ENCODE data around the gene CACNA2D1.

The CACNA2D1 gene

GRCh38 chr7:82126576-82126975 is 317.0 kb downstream of the CACNA2D1 start:
- no peak for TF ChIP-seq REST (IDR thresholded peaks at IDR 0.05; ENCODE audit: low read depth)
- no peak for TF ChIP-seq YY1 (IDR thresholded peaks at IDR 0.05; ENCODE audit: low read depth)
- TF ChIP-seq CEBPB (IDR thresholded peaks at IDR 0.05) = no peak
- no peak for TF ChIP-seq TAF1 (IDR thresholded peaks at IDR 0.05; ENCODE audit: low read depth)
- TF ChIP-seq MAX (IDR thresholded peaks at IDR 0.05) = no peak
- TF ChIP-seq CREB1 (IDR thresholded peaks at IDR 0.05; ENCODE audit: low read depth) = no peak
- TF ChIP-seq EP300 (IDR thresholded peaks at IDR 0.05; ENCODE audit: borderline replicate concordance) = no peak
- no peak for TF ChIP-seq NFIC (IDR thresholded peaks at IDR 0.05)
- no peak for TF ChIP-seq TCF12 (IDR thresholded peaks at IDR 0.05; ENCODE audit: low read depth)
- no peak for TF ChIP-seq FOXM1 (IDR thresholded peaks at IDR 0.05; ENCODE audit: borderline replicate concordance, low read depth)
- TF ChIP-seq USF1 (IDR thresholded peaks at IDR 0.05) = no peak
- no peak for TF ChIP-seq ZBTB7A (IDR thresholded peaks at IDR 0.05; ENCODE audit: low read depth)
- no peak for TF ChIP-seq TEAD4 (IDR thresholded peaks at IDR 0.05)
- no peak for TF ChIP-seq RAD21 (IDR thresholded peaks at IDR 0.05; ENCODE audit: low read depth)

- TF ChIP-seq EP300 (IDR thresholded peaks at IDR 0.05; ENCODE audit: borderline replicate concordance) = no peak
- TF ChIP-seq TAF1 (IDR thresholded peaks at IDR 0.05; ENCODE audit: low read depth) = no peak
- TF ChIP-seq FOXM1 (IDR thresholded peaks at IDR 0.05; ENCODE audit: borderline replicate concordance, low read depth) = no peak
- TF ChIP-seq RAD21 (IDR thresholded peaks at IDR 0.05; ENCODE audit: low read depth) = no peak
These were observed 319.1 kb downstream of the CACNA2D1 start for GRCh38 chr7:82124445-82124844.

GRCh38 chr7:82122275-82122674 is 321.3 kb downstream of the CACNA2D1 start:
- no peak for TF ChIP-seq FOXM1 (IDR thresholded peaks at IDR 0.05; ENCODE audit: borderline replicate concordance, low read depth)

GRCh38 chr7:82114237-82114636 is 329.3 kb downstream of the CACNA2D1 start:
- no peak for TF ChIP-seq MAX (IDR thresholded peaks at IDR 0.05)

- TF ChIP-seq REST (IDR thresholded peaks at IDR 0.05; ENCODE audit: low read depth) (no peak), CREB1 (IDR thresholded peaks at IDR 0.05; ENCODE audit: low read depth) (no peak), EP300 (IDR thresholded peaks at IDR 0.05; ENCODE audit: borderline replicate concordance) (no peak), EGR1 (IDR thresholded peaks at IDR 0.05) (no peak), RAD21 (IDR thresholded peaks at IDR 0.05; ENCODE audit: low read depth) (no peak), USF1 (IDR thresholded peaks at IDR 0.05) (no peak), CEBPB (IDR thresholded peaks at IDR 0.05) (no peak), TEAD4 (IDR thresholded peaks at IDR 0.05) (no peak), FOXM1 (IDR thresholded peaks at IDR 0.05; ENCODE audit: borderline replicate concordance, low read depth) (no peak), TAF1 (IDR thresholded peaks at IDR 0.05; ENCODE audit: low read depth) (no peak), MAX (IDR thresholded peaks at IDR 0.05) (no peak), ZBTB7A (IDR thresholded peaks at IDR 0.05; ENCODE audit: low read depth) (no peak), TCF12 (IDR thresholded peaks at IDR 0.05; ENCODE audit: low read depth) (no peak), YY1 (IDR thresholded peaks at IDR 0.05; ENCODE audit: low read depth) (no peak), NFIC (IDR thresholded peaks at IDR 0.05) (no peak)
These were observed 333.3 kb downstream of the CACNA2D1 start for GRCh38 chr7:82110146-82110840.

GRCh38 chr7:82109288-82109687 is 334.3 kb downstream of the CACNA2D1 start:
- TF ChIP-seq NFIC (IDR thresholded peaks at IDR 0.05) = no peak
- TF ChIP-seq YY1 (IDR thresholded peaks at IDR 0.05; ENCODE audit: low read depth) = no peak
- TF ChIP-seq REST (IDR thresholded peaks at IDR 0.05; ENCODE audit: low read depth) = no peak
- no peak for TF ChIP-seq ZBTB7A (IDR thresholded peaks at IDR 0.05; ENCODE audit: low read depth)
- no peak for TF ChIP-seq CEBPB (IDR thresholded peaks at IDR 0.05)
- TF ChIP-seq TCF12 (IDR thresholded peaks at IDR 0.05; ENCODE audit: low read depth) = no peak
- TF ChIP-seq TAF1 (IDR thresholded peaks at IDR 0.05; ENCODE audit: low read depth) = no peak
- TF ChIP-seq RAD21 (IDR thresholded peaks at IDR 0.05; ENCODE audit: low read depth) = no peak
- no peak for TF ChIP-seq EGR1 (IDR thresholded peaks at IDR 0.05)
- no peak for TF ChIP-seq EP300 (IDR thresholded peaks at IDR 0.05; ENCODE audit: borderline replicate concordance)
- no peak for TF ChIP-seq CREB1 (IDR thresholded peaks at IDR 0.05; ENCODE audit: low read depth)
- TF ChIP-seq USF1 (IDR thresholded peaks at IDR 0.05) = no peak
- TF ChIP-seq MAX (IDR thresholded peaks at IDR 0.05) = no peak
- no peak for TF ChIP-seq FOXM1 (IDR thresholded peaks at IDR 0.05; ENCODE audit: borderline replicate concordance, low read depth)
- TF ChIP-seq TEAD4 (IDR thresholded peaks at IDR 0.05) = no peak

Data from Ishikawa (cell line).